HG02970 (cell line): Measurements from ENCODE around the gene BBS4.
"Not testable (repeated sequence)": the region's sequence is repeated elsewhere in the genome, so short reads cannot be mapped to it uniquely, and the experiment has no call there.

ENCODE experiments used
- ATAC-seq: cut with Tn5 transposase; IDR thresholded peaks from one replicate; pipeline ENCODE4 v1.9.1; 2021; ENCODE audit warnings: mild to moderate bottlenecking, moderate library complexity, moderate number of reproducible peaks; ENCODE audit not compliant: unreplicated experiment, low FRiP score

The BBS4 gene

GRCh38 chr15:72685925-72686794 lies at the start of gene BBS4, which contains the start of gene HIGD2B:
Gene BBS4 (plus strand): TSS chr15:72686207. CDS start chr15:72686228, 21 bp downstream.
Gene HIGD2B (minus strand): TSS chr15:72686182. CDS start chr15:72676374, 9,808 bp downstream.
- ATAC-seq = peak; percentile 92

- ATAC-seq = not testable (repeated sequence)
Observed at GRCh38 chr15:72636519-72637282, 49.3 kb upstream of the BBS4 start.

- not testable (repeated sequence) for ATAC-seq
Observed at GRCh38 chr15:72639759-72640483, 46.1 kb upstream of the BBS4 start.

GRCh38 chr15:72642271-72642670 lies 43.7 kb upstream of the BBS4 start:
- not testable (repeated sequence) for ATAC-seq

- not testable (repeated sequence) for ATAC-seq
Observed at GRCh38 chr15:72648631-72649253, 37.3 kb upstream of the BBS4 start.

- not testable (repeated sequence) for ATAC-seq
Observed at GRCh38 chr15:72654397-72654796, 31.6 kb upstream of the BBS4 start, which contains the start of gene GOLGA6B. Gene GOLGA6B (plus strand): TSS chr15:72654697. CDS start chr15:72654738, 41 bp downstream.

- not testable (repeated sequence) for ATAC-seq
Observed at GRCh38 chr15:72656014-72656413, 30.0 kb upstream of the BBS4 start.

GRCh38 chr15:72661081-72661480 lies 24.9 kb upstream of the BBS4 start:
- not testable (repeated sequence) for ATAC-seq

GRCh38 chr15:72663931-72664330 lies 22.1 kb upstream of the BBS4 start:
- not testable (repeated sequence) for ATAC-seq

GRCh38 chr15:72665706-72666105 lies 20.3 kb upstream of the BBS4 start:
- ATAC-seq = not testable (repeated sequence)

- not testable (repeated sequence) for ATAC-seq
Observed at GRCh38 chr15:72669803-72670202, 16.2 kb upstream of the BBS4 start.

- ATAC-seq = peak; percentile 69
Observed at GRCh38 chr15:72670656-72671352, 15.2 kb upstream of the BBS4 start.

- ATAC-seq = no peak
Observed at GRCh38 chr15:72671525-72671924, 14.5 kb upstream of the BBS4 start.

- ATAC-seq = no peak
Observed at GRCh38 chr15:72676838-72677237, 9.2 kb upstream of the BBS4 start.

GRCh38 chr15:72680931-72681330 lies 5.1 kb upstream of the BBS4 start:
- ATAC-seq = no peak

GRCh38 chr15:72682772-72683171 lies 3.2 kb upstream of the BBS4 start:
- no peak for ATAC-seq

- no peak for ATAC-seq
Observed at GRCh38 chr15:72685301-72685924, 594 bp upstream of the BBS4 start.

- ATAC-seq = no peak
Observed at GRCh38 chr15:72688697-72689096, 2.7 kb downstream of the BBS4 start.

- ATAC-seq = no peak
Observed at GRCh38 chr15:72690938-72691337, 4.9 kb downstream of the BBS4 start.
